Glutamatergic neuron (in vitro differentiated cells): ENCODE measurements around the gene RNF220. TPM values are rescaled to one million over a fixed set of nuclear protein-coding genes. Genes with fewer than 3 reads are reported as not detected.

Source experiments
- DNase-seq: peaks from one replicate; pipeline ENCODE4 v3.0.0; 2022
- H3K27ac Mint-ChIP-seq: one replicate; pipeline ENCODE4 v1.8.0; 2020; ENCODE audit warnings: mild to moderate bottlenecking, mixed read lengths, inconsistent platforms; ENCODE audit not compliant: unreplicated experiment
- H3K27me3 Mint-ChIP-seq: one replicate; pipeline ENCODE4 v1.8.0; 2020; ENCODE audit warnings: mild to moderate bottlenecking, moderate library complexity, mixed read lengths, inconsistent platforms; ENCODE audit not compliant: unreplicated experiment
- H3K36me3 Mint-ChIP-seq: one replicate; pipeline ENCODE4 v1.8.0; 2020; ENCODE audit warnings: mild to moderate bottlenecking, mixed read lengths, inconsistent platforms; ENCODE audit not compliant: unreplicated experiment
- H3K4me1 Mint-ChIP-seq: one replicate; pipeline ENCODE4 v1.8.0; 2020; ENCODE audit warnings: mild to moderate bottlenecking, low read depth, mixed read lengths, inconsistent platforms; ENCODE audit not compliant: unreplicated experiment
- H3K4me3 Mint-ChIP-seq: one replicate; pipeline ENCODE4 v1.8.0; 2020; ENCODE audit warnings: mild to moderate bottlenecking, mixed read lengths, inconsistent platforms; ENCODE audit not compliant: unreplicated experiment
- H3K9me3 Mint-ChIP-seq: one replicate; pipeline ENCODE4 v1.8.0; 2020; ENCODE audit warnings: mild to moderate bottlenecking, moderate library complexity, mixed read lengths, inconsistent platforms; ENCODE audit not compliant: unreplicated experiment
- total RNA-seq: library from RNA; stranded (reverse); fragmentation: NEBNext Ultra II Directional; extraction: Animal tissue kit (Norgen Biotek cat#: 25700); gene quantifications from one replicate; pipeline ENCODE4 v1.2.1, GENCODE V29; 2021; ENCODE audit not compliant: unreplicated experiment
- TF ChIP-seq, protein P1 (sequence below): fragments of 200-600 bp; sonication (generic); IDR thresholded peaks from one replicate; pipeline ENCODE4 v1.5.0; 2021; ENCODE audit not compliant: partially characterized antibody, unreplicated experiment

RNF220 gene
- total RNA-seq, 1 donor from 2014 or later = 99.4 TPM

- TF ChIP-seq, protein P1, sequence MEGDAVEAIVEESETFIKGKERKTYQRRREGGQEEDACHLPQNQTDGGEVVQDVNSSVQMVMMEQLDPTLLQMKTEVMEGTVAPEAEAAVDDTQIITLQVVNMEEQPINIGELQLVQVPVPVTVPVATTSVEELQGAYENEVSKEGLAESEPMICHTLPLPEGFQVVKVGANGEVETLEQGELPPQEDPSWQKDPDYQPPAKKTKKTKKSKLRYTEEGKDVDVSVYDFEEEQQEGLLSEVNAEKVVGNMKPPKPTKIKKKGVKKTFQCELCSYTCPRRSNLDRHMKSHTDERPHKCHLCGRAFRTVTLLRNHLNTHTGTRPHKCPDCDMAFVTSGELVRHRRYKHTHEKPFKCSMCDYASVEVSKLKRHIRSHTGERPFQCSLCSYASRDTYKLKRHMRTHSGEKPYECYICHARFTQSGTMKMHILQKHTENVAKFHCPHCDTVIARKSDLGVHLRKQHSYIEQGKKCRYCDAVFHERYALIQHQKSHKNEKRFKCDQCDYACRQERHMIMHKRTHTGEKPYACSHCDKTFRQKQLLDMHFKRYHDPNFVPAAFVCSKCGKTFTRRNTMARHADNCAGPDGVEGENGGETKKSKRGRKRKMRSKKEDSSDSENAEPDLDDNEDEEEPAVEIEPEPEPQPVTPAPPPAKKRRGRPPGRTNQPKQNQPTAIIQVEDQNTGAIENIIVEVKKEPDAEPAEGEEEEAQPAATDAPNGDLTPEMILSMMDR = no peak
- Mint-ChIP-seq H3K9me3 (peaks cover 25% of the 10 kb centered on the region), H3K27ac (peak overlapping the region; percentile 92), H3K36me3 (no peaks in the 10 kb centered on the region), H3K27me3 (peaks cover 15% of the 10 kb centered on the region), H3K4me3 (peak overlapping the region; percentile 73), H3K4me1 (peaks cover 48% of the 10 kb centered on the region)
- DNase-seq = no peak
Measured at GRCh38 chr1:44631333-44631646, 226.2 kb downstream of the RNF220 start.

- peak; percentile 88 for DNase-seq
- H3K4me1 Mint-ChIP-seq = peaks cover 54% of the 10 kb centered on the region
- H3K27ac Mint-ChIP-seq = peak overlapping the region; percentile 95
- H3K36me3 Mint-ChIP-seq = no peaks in the 10 kb centered on the region
- H3K27me3 Mint-ChIP-seq = peaks cover 19% of the 10 kb centered on the region
- TF ChIP-seq, protein P1 = no peak
- H3K4me3 Mint-ChIP-seq = peak overlapping the region; percentile 89
- H3K9me3 Mint-ChIP-seq = peaks cover 29% of the 10 kb centered on the region
Measured at GRCh38 chr1:44631647-44632539, 226.8 kb downstream of the RNF220 start.

- peak overlapping the region; percentile 89 for H3K4me3 Mint-ChIP-seq
Measured at GRCh38 chr1:44632598-44632997, 227.5 kb downstream of the RNF220 start.

GRCh38 chr1:44634606-44635189, 229.6 kb downstream of the RNF220 start:
- Mint-ChIP-seq H3K27me3 (peaks cover 25% of the 10 kb centered on the region), H3K9me3 (peaks cover 35% of the 10 kb centered on the region), H3K27ac (peak overlapping the region; percentile 98), H3K4me3 (peak overlapping the region; percentile 82), H3K4me1 (peaks cover 72% of the 10 kb centered on the region), H3K36me3 (peaks cover 5% of the 10 kb centered on the region)
- TF ChIP-seq, protein P1 = no peak
- no peak for DNase-seq

More at GRCh38 chr1:44632598-44632997, 227.5 kb downstream of the RNF220 start:
- peak overlapping the region; percentile 95 for H3K27ac Mint-ChIP-seq
- peaks cover 21% of the 10 kb centered on the region for H3K27me3 Mint-ChIP-seq
- DNase-seq = no peak
- TF ChIP-seq, protein P1 = no peak
- H3K4me1 Mint-ChIP-seq = peaks cover 62% of the 10 kb centered on the region
- peaks cover 33% of the 10 kb centered on the region for H3K9me3 Mint-ChIP-seq
- H3K36me3 Mint-ChIP-seq = no peaks in the 10 kb centered on the region

DNA sequence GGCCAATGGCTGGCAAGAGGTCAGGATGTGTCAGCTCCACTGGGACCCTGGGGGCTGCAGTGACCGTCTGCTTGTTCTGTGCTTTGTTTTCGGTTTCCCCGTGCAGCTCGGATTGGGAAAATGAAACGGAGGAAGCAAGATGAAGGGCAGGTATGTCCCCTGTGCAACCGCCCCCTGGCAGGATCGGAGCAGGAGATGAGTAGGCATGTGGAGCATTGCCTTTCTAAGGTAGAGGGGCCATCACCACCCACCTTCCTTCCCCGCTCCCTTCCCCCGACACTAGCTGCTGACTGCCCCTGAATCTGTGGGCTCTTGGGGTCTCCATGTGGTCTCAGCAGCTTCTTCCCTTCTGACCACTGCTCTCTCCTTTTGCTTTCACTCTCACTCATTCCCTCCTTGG, 230.4 kb downstream of the RNF220 start:
- Mint-ChIP-seq H3K9me3 (peaks cover 32% of the 10 kb centered on the region), H3K27ac (peak overlapping the region; percentile 98), H3K4me3 (peak overlapping the region; percentile 82), H3K27me3 (peaks cover 26% of the 10 kb centered on the region), H3K36me3 (peaks cover 5% of the 10 kb centered on the region), H3K4me1 (peaks cover 73% of the 10 kb centered on the region)
- DNase-seq = peak; percentile 56
- TF ChIP-seq, protein P1 = no peak
